HG03045 (cell line): Measurements from ENCODE around the gene EIF4G2.
A peak's percentile ranks its signal among the peaks of the same experiment; 100 is the strongest.
"Not testable (repeated sequence)": the region's sequence is repeated elsewhere in the genome, so short reads cannot be mapped to it uniquely, and the experiment has no call there.

Experiments used
- ATAC-seq: cut with Tn5 transposase; IDR thresholded peaks from one replicate; pipeline ENCODE4 v1.9.1; 2021; ENCODE audit warnings: mild to moderate bottlenecking, moderate library complexity; ENCODE audit not compliant: unreplicated experiment

Gene EIF4G2

DNA sequence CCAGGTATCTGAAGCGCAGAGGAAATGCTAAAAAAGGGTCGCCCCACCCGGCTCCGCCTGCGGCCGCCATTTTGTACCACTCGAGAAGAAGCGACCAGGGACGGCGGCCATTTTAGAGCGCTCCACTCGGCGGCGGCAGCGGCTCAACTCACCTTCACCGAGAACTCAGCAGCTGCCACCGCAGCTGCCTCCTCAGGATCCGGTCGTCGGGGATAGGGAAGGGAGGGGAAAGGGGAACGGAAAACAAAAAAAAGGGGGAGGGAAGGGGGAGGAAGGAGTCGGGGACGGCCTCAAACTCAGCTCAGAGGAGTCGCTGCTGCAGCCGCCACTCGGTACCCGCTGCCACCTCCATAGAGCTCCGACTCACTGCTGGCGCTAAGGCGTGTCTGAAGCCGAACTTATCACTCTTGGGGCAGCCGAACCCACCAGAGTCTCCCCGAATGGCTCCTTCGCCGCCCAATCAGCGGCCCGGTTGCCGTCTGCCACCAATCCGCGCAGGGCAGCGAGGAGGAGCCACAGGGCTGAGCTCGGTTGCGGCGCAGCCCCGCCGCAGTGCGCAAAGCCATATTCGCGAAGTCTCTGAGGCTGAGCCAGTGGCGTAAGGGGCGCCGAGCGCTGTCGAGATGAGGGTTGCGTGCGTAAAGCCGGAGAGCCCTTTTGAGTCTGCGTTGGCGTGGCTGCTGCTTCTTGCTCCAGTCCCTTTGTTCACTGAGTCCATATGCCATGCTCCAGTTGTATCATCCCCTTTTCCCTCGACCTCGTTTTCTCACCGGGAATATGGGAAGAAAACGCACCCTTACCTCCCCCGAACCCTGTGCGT lies at the start of gene EIF4G2:
TSS of gene EIF4G2 (minus strand) at position 374 of the 820 bp plus-strand sequence.
- ATAC-seq = peak; percentile 91

- ATAC-seq = peak; percentile 94
These were observed 49.1 kb upstream of the EIF4G2 start, which contains the start of gene ZBED5 for GRCh38 chr11:10857709-10858438. Gene ZBED5, minus strand, starts transcription at chr11:10858053. Its CDS starts 3,108 bp downstream, at chr11:10854945.

- ATAC-seq = peak; percentile 11
These were observed 48.7 kb upstream of the EIF4G2 start for GRCh38 chr11:10857459-10857708.

DNA sequence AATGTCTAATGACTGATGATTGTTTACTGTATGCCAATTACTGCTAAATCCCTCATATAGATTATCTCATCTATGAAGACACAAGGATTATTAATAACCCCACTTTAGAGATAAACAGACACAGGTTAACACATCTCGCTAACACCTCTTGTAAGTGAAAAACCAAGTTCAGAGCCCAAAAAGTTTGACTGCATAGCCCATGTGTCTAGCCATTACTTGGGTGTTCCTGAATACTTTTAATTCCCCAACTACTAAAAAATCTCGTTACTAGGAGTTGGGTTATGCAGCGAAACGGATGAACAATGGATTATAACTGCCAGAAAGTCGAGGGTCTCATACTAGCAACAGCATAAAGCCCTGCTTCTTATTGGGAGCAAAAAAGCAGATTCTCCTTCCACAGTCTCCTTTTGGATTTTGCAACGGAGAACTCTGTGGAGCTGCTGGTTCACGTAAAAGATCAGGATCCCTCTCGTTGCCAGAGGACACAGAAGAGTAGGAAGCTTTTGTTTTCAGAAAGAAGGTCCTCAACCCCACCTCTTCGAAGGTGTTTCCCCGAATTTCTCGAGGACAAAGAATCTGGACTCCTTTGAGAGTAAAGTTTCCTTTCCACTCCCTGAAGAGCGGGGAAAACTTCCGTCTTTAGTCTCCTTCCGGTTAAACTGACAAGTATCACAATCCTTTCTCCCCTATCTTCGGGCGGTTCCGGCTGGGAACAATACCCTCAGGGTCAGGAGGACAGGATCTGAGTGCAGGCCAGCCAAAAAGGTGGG lies 48.1 kb upstream of the EIF4G2 start:
- peak; percentile 0 for ATAC-seq

DNA sequence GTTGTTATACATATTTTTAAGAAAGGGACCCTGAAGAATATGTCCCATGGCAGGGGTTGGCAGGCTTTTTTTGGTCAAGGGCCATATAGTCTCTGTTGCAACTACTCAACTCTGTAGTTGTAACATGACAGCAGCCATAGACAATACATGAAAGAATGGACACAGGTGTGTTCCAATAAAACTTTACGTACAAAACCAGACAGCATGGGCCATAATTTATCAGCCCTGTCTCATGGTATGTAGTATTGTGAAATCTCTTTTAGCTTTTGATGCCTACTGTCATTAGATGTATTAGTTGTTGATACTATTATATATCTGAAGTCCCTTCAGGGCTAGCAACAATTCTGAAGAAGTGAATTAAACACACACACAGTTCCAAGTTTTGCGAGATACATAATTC lies 46.6 kb upstream of the EIF4G2 start:
- no peak for ATAC-seq

- no peak for ATAC-seq
These were observed 39.5 kb upstream of the EIF4G2 start for GRCh38 chr11:10847960-10848860.

DNA sequence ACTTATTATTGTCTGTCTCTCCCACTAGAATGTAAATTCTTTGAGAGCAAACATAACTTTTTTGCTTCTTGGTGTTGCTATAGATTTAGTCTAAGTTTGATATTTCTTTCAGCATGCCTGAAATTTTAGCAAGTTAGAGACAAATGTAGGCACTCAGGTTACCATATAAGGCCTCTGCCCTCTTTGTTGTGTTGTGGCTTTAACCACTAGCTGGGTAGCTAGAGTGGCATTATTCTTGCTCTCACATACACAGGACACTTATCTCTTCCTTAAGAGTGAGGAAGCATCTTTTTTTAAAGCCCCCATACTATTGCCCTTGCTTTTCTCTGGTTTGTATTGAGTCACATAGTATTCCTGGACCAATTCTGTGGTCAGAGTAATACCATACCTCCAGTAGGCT lies 37.9 kb upstream of the EIF4G2 start:
- no peak for ATAC-seq

GRCh38 chr11:10845589-10845988 lies 36.9 kb upstream of the EIF4G2 start:
- ATAC-seq = no peak

GRCh38 chr11:10844796-10845195 lies 36.1 kb upstream of the EIF4G2 start:
- no peak for ATAC-seq

GRCh38 chr11:10844356-10844755 lies 35.6 kb upstream of the EIF4G2 start:
- ATAC-seq = no peak

GRCh38 chr11:10838881-10839280 lies 30.2 kb upstream of the EIF4G2 start:
- ATAC-seq = no peak

DNA sequence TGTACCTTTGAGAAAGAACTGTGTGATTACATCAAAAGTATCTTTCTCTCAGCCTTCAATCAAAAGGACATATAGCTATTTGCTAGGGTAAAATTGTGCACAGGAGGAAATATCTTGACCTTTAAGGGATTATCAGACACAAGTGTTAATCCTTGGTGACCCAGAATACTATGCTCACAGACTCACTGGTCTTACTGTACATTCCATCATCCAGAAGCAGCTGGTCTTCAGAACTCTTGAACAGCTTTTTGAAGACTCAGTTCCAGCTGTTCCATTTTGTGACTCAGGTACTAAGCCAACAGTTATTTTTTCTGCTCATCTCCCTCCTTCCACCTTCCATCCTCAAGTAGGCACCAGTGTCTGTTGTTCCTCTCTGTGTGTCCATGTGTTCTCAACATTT lies 29.4 kb upstream of the EIF4G2 start:
- no peak for ATAC-seq

- not testable (repeated sequence) for ATAC-seq
These were observed 28.2 kb upstream of the EIF4G2 start for GRCh38 chr11:10836884-10837283.

- ATAC-seq = no peak
These were observed 20.4 kb upstream of the EIF4G2 start for GRCh38 chr11:10829139-10829538.

- ATAC-seq = no peak
These were observed 19.7 kb upstream of the EIF4G2 start for GRCh38 chr11:10828402-10828801.

DNA sequence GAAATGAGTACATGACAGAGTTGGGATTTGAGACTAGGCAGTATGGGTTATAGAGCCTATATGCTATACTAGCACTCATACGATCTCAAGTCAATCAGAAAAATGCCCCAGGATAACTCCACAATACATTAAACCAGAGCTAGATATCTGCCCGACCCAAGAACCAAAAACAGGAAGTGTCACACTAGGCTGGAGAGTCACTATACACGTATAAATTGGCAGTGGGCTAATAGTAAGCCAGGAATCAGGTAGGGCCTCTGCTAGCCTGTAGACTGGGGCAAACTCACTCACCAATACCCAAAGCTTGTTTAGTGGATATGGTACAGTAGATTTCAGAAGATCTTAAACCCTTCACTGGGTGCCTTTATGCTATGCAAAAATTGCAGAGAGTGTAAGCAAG lies 16.2 kb upstream of the EIF4G2 start:
- no peak for ATAC-seq

- no peak for ATAC-seq
These were observed 14.4 kb upstream of the EIF4G2 start for GRCh38 chr11:10823152-10823579.

DNA sequence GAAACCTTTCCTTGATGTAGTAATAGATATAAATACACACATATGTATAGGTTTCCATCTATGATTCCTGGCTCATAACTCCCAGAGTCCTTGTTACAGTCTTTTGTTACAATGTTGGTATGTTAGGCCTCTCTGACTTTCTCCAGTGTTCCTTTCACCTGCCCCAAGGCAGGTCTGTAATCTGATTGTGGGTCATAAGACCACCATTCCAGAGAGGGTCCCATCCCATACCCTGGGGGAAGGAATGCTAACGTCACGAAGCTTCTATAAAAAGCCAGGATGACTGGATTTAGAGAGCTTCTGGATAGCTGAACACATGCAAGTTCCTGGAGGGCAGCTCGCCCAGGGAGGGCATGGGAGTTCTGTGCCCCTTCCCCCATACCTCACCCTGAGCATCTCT lies 13.8 kb upstream of the EIF4G2 start:
- ATAC-seq = not testable (repeated sequence)

- ATAC-seq = no peak
These were observed 9.9 kb upstream of the EIF4G2 start for GRCh38 chr11:10818594-10818993.

- no peak for ATAC-seq
These were observed 5.2 kb upstream of the EIF4G2 start for GRCh38 chr11:10813945-10814344.
